B cell (primary cell): Measurements from ENCODE around the gene RPS23. TPM values are rescaled to one million over a fixed set of nuclear protein-coding genes. Genes with fewer than 3 reads are reported as not detected.
A peak's percentile ranks its signal among the peaks of the same experiment; 100 is the strongest.

Experiments
- ATAC-seq: fragments of 200-7000 bp; cut with Tn5 transposase; one replicate; pipeline ENCODE4 v1.10.0; 2021; ENCODE audit warnings: low read depth, mild to moderate bottlenecking, moderate number of reproducible peaks, moderate library complexity
- CTCF ChIA-PET: fragments of 350-600 bp; sonication (Branson Sonifier 250); formaldehyde crosslinking; loops from one replicate; lab custom pipeline; 2021; ENCODE audit warnings: antibody characterized with exemption, inconsistent platforms; lab: Charles Lee
- POLR2A ChIA-PET: fragments of 350-600 bp; sonication (Branson Sonifier 250); formaldehyde crosslinking; loops from one replicate; lab custom pipeline; 2021; ENCODE audit warnings: antibody characterized with exemption; lab: Charles Lee
- DNase-seq: peaks from one replicate; pipeline ENCODE4 v3.0.0; 2013
- H2AFZ ChIP-seq: 2 replicates; pipeline ENCODE4 v1.6.1; 2012; ENCODE audit warnings: mild to moderate bottlenecking, low read depth, low read length; ENCODE audit not compliant: insufficient read depth, poor library complexity, severe bottlenecking
- H3K27ac ChIP-seq, 2 donors: 1 replicate in 1 of 2; 2 replicates in 1 of 2; pipeline ENCODE4 v1.5.1; 2012 to 2013; ENCODE audit warnings: low read length in 2 of 2, mild to moderate bottlenecking in 2 of 2, moderate library complexity in 1 of 2
- H3K27me3 ChIP-seq, 4 experiments: fragments of 200-600 bp in 1 of 4; sonication (generic) in 1 of 4; replicated peaks in 1 of 4; 1 replicate in 2 of 4; 2 replicates in 2 of 4; pipeline versions ENCODE4 v1.6.1 to v1.7.0; 2013 to 2016; ENCODE audit warnings: low read length in 3 of 4, mild to moderate bottlenecking in 2 of 4, mixed read lengths in 1 of 4, moderate library complexity in 1 of 4; ENCODE audit not compliant: insufficient read depth in 4 of 4, control insufficient read depth in 3 of 4; ENCODE audit errors: control extremely low read depth in 1 of 4
- H3K36me3 ChIP-seq, 2 experiments: replicated peaks in 1 of 2; 1 replicate in 1 of 2; 2 replicates in 1 of 2; pipeline versions ENCODE4 v1.6.1 to v1.7.1; 2013; ENCODE audit warnings: low read length in 1 of 2; ENCODE audit not compliant: insufficient read depth in 2 of 2, control insufficient read depth in 1 of 2; ENCODE audit errors: control extremely low read depth in 1 of 2, extremely low read depth in 1 of 2
- H3K4me1 ChIP-seq, 2 donors: fragments of 200-600 bp in 1 of 2; sonication (generic) in 1 of 2; 1 replicate in 1 of 2; 2 replicates in 1 of 2; pipeline versions ENCODE4 v1.5.1 to v1.6.1; 2013 to 2017; ENCODE audit warnings: low read length in 2 of 2; ENCODE audit not compliant: control insufficient read depth in 2 of 2, insufficient read depth in 2 of 2
- H3K4me2 ChIP-seq: replicated peaks from 2 replicates; pipeline ENCODE3; 2012; ENCODE audit warnings: mild to moderate bottlenecking, low read depth, low read length; ENCODE audit not compliant: poor library complexity, severe bottlenecking
- H3K4me3 ChIP-seq, 5 experiments: fragments of 200-600 bp in 1 of 5; sonication (generic) in 1 of 5; 1 replicate in 3 of 5; 2 replicates in 2 of 5; pipeline versions ENCODE4 v1.5.1 to v1.7.0; 2011 to 2016; ENCODE audit warnings: low read length in 4 of 5, mild to moderate bottlenecking in 4 of 5, low read depth in 2 of 5, control low read depth in 1 of 5, moderate library complexity in 1 of 5; ENCODE audit not compliant: insufficient read depth in 1 of 5; ENCODE audit errors: control extremely low read depth in 1 of 5, extremely low read depth in 1 of 5
- H3K79me2 ChIP-seq: fragments of 200-600 bp; sonication (generic); one replicate; pipeline ENCODE4 v1.6.0; 2016; ENCODE audit warnings: low read length; ENCODE audit not compliant: control insufficient read depth, insufficient read depth
- H3K9ac ChIP-seq: fragments of 200-600 bp; sonication (generic); 2 replicates; pipeline ENCODE4 v1.6.1; 2017; ENCODE audit warnings: mild to moderate bottlenecking, low read length, moderate library complexity
- H3K9me3 ChIP-seq, 3 donors: one replicate each; pipeline versions ENCODE4 v1.6.1 to v1.7.1; 2013; ENCODE audit warnings: low read length in 2 of 3; ENCODE audit not compliant: control insufficient read depth in 2 of 3, insufficient read depth in 1 of 3; ENCODE audit errors: control extremely low read depth in 1 of 3
- H4K20me1 ChIP-seq: 2 replicates; pipeline ENCODE4 v1.6.0; 2012; ENCODE audit warnings: mild to moderate bottlenecking, low read length; ENCODE audit not compliant: insufficient read depth, control insufficient read depth, poor library complexity, severe bottlenecking
- H3K27ac Mint-ChIP-seq: one replicate; pipeline ENCODE4 v1.8.0; 2021; ENCODE audit warnings: mixed read lengths
- H3K27me3 Mint-ChIP-seq: one replicate; pipeline ENCODE4 v1.8.0; 2021; ENCODE audit warnings: mixed read lengths
- H3K4me1 Mint-ChIP-seq: one replicate; pipeline ENCODE4 v1.8.0; 2021; ENCODE audit warnings: mixed read lengths
- H3K4me3 Mint-ChIP-seq: one replicate; pipeline ENCODE4 v1.8.0; 2021; ENCODE audit warnings: mixed read lengths
- H3K9me3 Mint-ChIP-seq: one replicate; pipeline ENCODE4 v1.8.0; 2022; ENCODE audit warnings: mixed read lengths; ENCODE audit not compliant: insufficient read depth
- CTCF ChIP-seq: fragments of 200-600 bp; IDR thresholded peaks from one replicate; pipeline ENCODE4 v1.8.0; 2022; ENCODE audit warnings: antibody characterized with exemption, mild to moderate bottlenecking
- EZH2 ChIP-seq: IDR thresholded peaks from 2 replicates; pipeline ENCODE4 v1.6.1; 2012; ENCODE audit warnings: borderline replicate concordance, low read depth, mild to moderate bottlenecking, moderate library complexity, low read length; ENCODE audit not compliant: insufficient read depth, poor library complexity, severe bottlenecking
- WGBS: methylation state at CpG from one replicate; pipeline ENCODE4 v1.1.5; 2013; ENCODE audit warnings: missing lambda C conversion rate; ENCODE audit not compliant: insufficient coverage; 5-methylcytosine and 5-hydroxymethylcytosine counted together
- intact Hi-C: fragments of 100-400 bp; cut with micrococcal nuclease; formaldehyde crosslinking; loops from one replicate; pipeline ENCODE4 v1.10.0; 2022
- polyA plus RNA-seq: library from polyadenylated mRNA; depleted of rRNA; stranded (reverse); fragments of >200 nt; gene quantifications from 2 replicates; pipeline ENCODE4 v1.2.3, GENCODE V29; 2012
- total RNA-seq, 2 donors: library from RNA; stranded (reverse); fragments of 120-200 nt in 1 of 2; gene quantifications; 1 replicate in 1 of 2; 2 replicates in 1 of 2; pipeline versions ENCODE4 v1.2.3 to v1.2.4, GENCODE V29; 2013 to 2022

The RPS23 gene
- total and polyA plus RNA-seq, 2 donors (not counting 1 experiment from before 2014, with no cell fraction given): 3,420 to 9,595 TPM

GRCh38 chr5:82277613-82277986 is 554 bp downstream of the RPS23 start:
- Mint-ChIP-seq H3K9me3 (no peaks in the 10 kb centered on the region), H3K4me1 (peaks cover 42% of the 10 kb centered on the region), H3K27ac (peak overlapping the region; percentile 94), H3K27me3 (no peaks in the 10 kb centered on the region), H3K4me3 (peak overlapping the region; percentile 91)
- Histone ChIP-seq H3K27me3 (no peaks in the 10 kb centered on the region), H3K9me3 (no peaks in the 10 kb centered on the region), H3K4me3 (peak overlapping the region; percentile 80 to 98 (median 90)), H4K20me1 (peaks cover 6% of the 10 kb centered on the region), H3K4me2 (peak overlapping the region; percentile 82), H3K36me3 (peaks cover 5 to 29% of the 10 kb centered on the region in 2 experiments), H3K79me2 (peaks cover 30% of the 10 kb centered on the region), H2AFZ (peak overlapping the region; percentile 82), H3K9ac (peak overlapping the region; percentile 94), H3K27ac (peak overlapping the region; percentile 82 to 89), H3K4me1 (peaks cover 33 to 34% of the 10 kb centered on the region in 2 donors)
- no peak for DNase-seq
- 3% methylated on average over 15 of the region's 15 CpGs for WGBS
- no peak for ATAC-seq
- TF ChIP-seq EZH2 (no peak), CTCF (no peak)
- POLR2A ChIA-PET: interaction anchor here (0.9 to 1.0 kb wide), 2 partner anchors 368 to 426 kb away, joined by 3 to 7 read pairs; no protein-coding TSS in a partner anchor
- CTCF ChIA-PET: interaction anchor here (1.8 kb wide), 1 partner anchor 18 kb away, joined by 7 read pairs; no protein-coding TSS in a partner anchor
- intact Hi-C loops: loop anchor here (5.0 to 10.0 kb wide), 3 partner anchors 110 to 1625 kb away; partner anchors contain the start of genes DHFR and MSH3
